Pancreas (tissue), 10 donors: ENCODE data around the gene TRRAP. TPM values are rescaled to one million over a fixed set of nuclear protein-coding genes. Genes with fewer than 3 reads are reported as not detected.

Source experiments
- ATAC-seq, 4 donors: fragments of 200-7000 bp; cut with Tn5 transposase; one replicate each; pipeline versions ENCODE4 v1.8.0 to v1.9.1; 2020; ENCODE audit warnings: mild to moderate bottlenecking in 4 of 4, moderate library complexity in 4 of 4
- DNase-seq, 6 donors: peaks; one replicate each; pipeline ENCODE4 v3.0.0-alpha.2; 2020
- FAIRE-seq: peaks from 2 replicates; lab custom pipeline; 2012; peaks lifted over from hg19 to GRCh38; lab: Jason Lieb, UNC
- H3K27ac ChIP-seq, 4 donors: fragments of 200-600 bp; sonication (generic); 1 replicate in 3 of 4; 2 replicates in 1 of 4; pipeline versions ENCODE4 v1.5.0 to v1.8.0; 2020
- H3K27me3 ChIP-seq, 4 donors: fragments of 200-600 bp; one replicate each; pipeline ENCODE4 v1.8.0; 2021
- H3K36me3 ChIP-seq, 3 donors: fragments of 200-600 bp; sonication (generic) in 1 of 3; one replicate each; pipeline versions ENCODE4 v1.5.0 to v1.8.0; 2020 to 2021
- H3K4me1 ChIP-seq, 3 donors: fragments of 200-600 bp; one replicate each; pipeline ENCODE4 v1.8.0; 2021
- H3K4me3 ChIP-seq, 4 donors: fragments of 200-600 bp; sonication (generic) in 2 of 4; one replicate each; pipeline versions ENCODE4 v1.5.0 to v1.8.0; 2020 to 2021
- H3K9me3 ChIP-seq, 4 donors: fragments of 200-600 bp; one replicate each; pipeline ENCODE4 v1.8.0; 2021
- WGBS, 2 donors: extraction: QIAGEN DNeasy Blood & Tissue Kit; methylation state at CpG; one replicate each; pipeline ENCODE4 v1.1.7; 2013; 5-methylcytosine and 5-hydroxymethylcytosine counted together
- intact Hi-C, 3 donors: fragments of 100-400 bp; cut with DNase I; formaldehyde crosslinking; loops; one replicate each; pipeline versions ENCODE4 v1.11.1 to v1.14.2; 2022
- polyA plus RNA-seq, 2 donors: library from polyadenylated mRNA; stranded (reverse); fragments of 200-250 nt; gene quantifications; one replicate each; pipeline ENCODE4 v1.2.3, GENCODE V29; 2013
- total RNA-seq, 6 donors: library from RNA; stranded (reverse); fragmentation: NEBNext Ultra II Directional in 4 of 6; extraction: Animal tissue kit (Norgen Biotek cat#: 25700) in 4 of 6; gene quantifications; one replicate each; pipeline versions ENCODE4 v1.2.1 to v1.2.4, GENCODE V29; 2021 to 2023
- TF ChIP-seq, protein P1 (sequence below), 4 donors: fragments of 200-600 bp; sonication (generic) in 3 of 4; IDR thresholded peaks; one replicate each; pipeline versions ENCODE4 v1.5.0 to v1.8.0; 2021; ENCODE audit warnings: antibody characterized with exemption in 4 of 4
- donor health status: healthy with polysubstance abuse.
- donor health status: DM: no; HTN: no; CAD: no; lungs with moderate emphysema.
- donor health status: DM: no; HTN: no; CAD: no.
- donor health status: control.
- donor health status: control.
- donor health status: Bipolar disorder and iron deficiency.
- donor health status: DM: yes; HTN: yes; CAD: no.
- donor health status: DM: no; HTN: no; CAD: no.
- donor health status: DM: no; HTN: no; CAD: no.
- donor health status: DM: yes; HTN: yes; CAD: no.

Gene TRRAP
- total and polyA plus RNA-seq, 8 donors: 10.2 to 25.1 (median 15.6) TPM

DNA sequence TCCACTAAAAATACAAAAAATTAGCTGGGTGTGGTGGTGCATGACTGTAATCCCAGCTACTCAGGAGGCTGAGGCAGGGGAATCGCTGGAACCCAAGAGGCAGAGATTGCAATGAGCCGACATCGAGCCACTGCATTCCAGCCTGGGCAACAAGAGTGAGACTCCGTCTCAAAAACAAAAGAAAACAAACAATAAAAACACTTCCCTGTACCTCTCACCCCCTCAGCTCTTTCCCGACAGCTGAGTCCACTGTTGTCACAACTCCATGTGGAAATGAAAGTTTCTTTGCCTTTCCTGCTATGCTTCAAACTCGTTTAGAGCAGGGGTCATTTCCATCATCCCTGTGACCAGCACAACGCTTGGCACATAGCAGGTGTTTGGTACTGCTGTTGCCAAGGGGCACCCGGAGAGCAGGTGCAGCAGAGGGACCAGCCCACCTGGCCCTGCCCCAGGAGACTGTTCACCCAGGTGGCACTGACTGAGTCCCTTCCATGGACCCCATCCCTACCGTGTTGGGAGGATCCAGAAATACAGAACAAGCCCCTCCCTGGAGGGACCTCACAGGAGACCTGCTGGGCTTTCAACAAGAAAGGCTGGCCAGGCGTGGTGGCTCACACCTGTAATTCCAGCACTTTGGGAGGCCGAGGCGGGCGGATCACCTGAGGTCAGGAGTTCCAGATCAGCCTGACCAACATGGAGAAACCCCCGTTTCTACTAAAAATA, 13.4 kb upstream of the TRRAP start:
- no peak overlapping the region for H3K4me3 ChIP-seq
- ATAC-seq: no peak
- H3K27me3 ChIP-seq: peaks cover 0 to 6% (median 0%) of the 10 kb centered on the region in 4 donors
- no peaks in the 10 kb centered on the region for H3K4me1 ChIP-seq
- intact Hi-C loops: no loop called here
- no peak for FAIRE-seq
- H3K36me3 ChIP-seq: no peaks in the 10 kb centered on the region
- H3K9me3 ChIP-seq: no peaks in the 10 kb centered on the region
- no peak for DNase-seq
- no peak overlapping the region for H3K27ac ChIP-seq
- 58 to 64% methylated on average over 14 of the region's 14 CpGs for WGBS, 2 donors
- TF ChIP-seq, protein P1, sequence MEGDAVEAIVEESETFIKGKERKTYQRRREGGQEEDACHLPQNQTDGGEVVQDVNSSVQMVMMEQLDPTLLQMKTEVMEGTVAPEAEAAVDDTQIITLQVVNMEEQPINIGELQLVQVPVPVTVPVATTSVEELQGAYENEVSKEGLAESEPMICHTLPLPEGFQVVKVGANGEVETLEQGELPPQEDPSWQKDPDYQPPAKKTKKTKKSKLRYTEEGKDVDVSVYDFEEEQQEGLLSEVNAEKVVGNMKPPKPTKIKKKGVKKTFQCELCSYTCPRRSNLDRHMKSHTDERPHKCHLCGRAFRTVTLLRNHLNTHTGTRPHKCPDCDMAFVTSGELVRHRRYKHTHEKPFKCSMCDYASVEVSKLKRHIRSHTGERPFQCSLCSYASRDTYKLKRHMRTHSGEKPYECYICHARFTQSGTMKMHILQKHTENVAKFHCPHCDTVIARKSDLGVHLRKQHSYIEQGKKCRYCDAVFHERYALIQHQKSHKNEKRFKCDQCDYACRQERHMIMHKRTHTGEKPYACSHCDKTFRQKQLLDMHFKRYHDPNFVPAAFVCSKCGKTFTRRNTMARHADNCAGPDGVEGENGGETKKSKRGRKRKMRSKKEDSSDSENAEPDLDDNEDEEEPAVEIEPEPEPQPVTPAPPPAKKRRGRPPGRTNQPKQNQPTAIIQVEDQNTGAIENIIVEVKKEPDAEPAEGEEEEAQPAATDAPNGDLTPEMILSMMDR (IDR thresholded peaks at IDR 0.05): no peak

- no peak for FAIRE-seq
Measured at GRCh38 chr7:98866351-98866750, 12.0 kb upstream of the TRRAP start.

GRCh38 chr7:98866765-98867164, 11.6 kb upstream of the TRRAP start:
- intact Hi-C loops: no loop called here
- ATAC-seq (no peak), DNase-seq (no peak), FAIRE-seq (no peak)
- 77 to 86% methylated on average over 7 of the region's 7 CpGs for WGBS, 2 donors
- TF ChIP-seq, protein P1 (IDR thresholded peaks at IDR 0.05): no peak
- H3K9me3 ChIP-seq: no peaks in the 10 kb centered on the region
- H3K27ac ChIP-seq: no peak overlapping the region
- H3K36me3 ChIP-seq: no peaks in the 10 kb centered on the region
- no peak overlapping the region for H3K4me3 ChIP-seq
- H3K27me3 ChIP-seq: peaks cover 0 to 14% (median 0%) of the 10 kb centered on the region in 4 donors
- H3K4me1 ChIP-seq: no peaks in the 10 kb centered on the region

More at GRCh38 chr7:98866351-98866750, 12.0 kb upstream of the TRRAP start:
- Histone ChIP-seq H3K4me1 (no peaks in the 10 kb centered on the region), H3K27me3 (peaks cover 0 to 14% (median 0%) of the 10 kb centered on the region in 4 donors), H3K4me3 (no peak overlapping the region), H3K27ac (no peak overlapping the region), H3K9me3 (no peaks in the 10 kb centered on the region), H3K36me3 (no peaks in the 10 kb centered on the region)
- 80 to 88% methylated on average over 12 of the region's 12 CpGs for WGBS, 2 donors
- DNase-seq (no peak), ATAC-seq (no peak)
- intact Hi-C loops: no loop called here
- TF ChIP-seq, protein P1 (IDR thresholded peaks at IDR 0.05): no peak

GRCh38 chr7:98868450-98868849, 9.9 kb upstream of the TRRAP start:
- WGBS, 2 donors: 63 to 89% methylated on average over 2 of the region's 2 CpGs
- DNase-seq (no peak), FAIRE-seq (no peak), ATAC-seq (no peak)
- intact Hi-C loops: no loop called here
- H3K9me3 ChIP-seq: no peaks in the 10 kb centered on the region
- H3K36me3 ChIP-seq: no peaks in the 10 kb centered on the region
- no peak overlapping the region for H3K27ac ChIP-seq
- TF ChIP-seq, protein P1 (IDR thresholded peaks at IDR 0.05): no peak
- no peak overlapping the region for H3K4me3 ChIP-seq
- no peaks in the 10 kb centered on the region for H3K4me1 ChIP-seq
- H3K27me3 ChIP-seq: peaks cover 0 to 14% (median 0%) of the 10 kb centered on the region in 4 donors

GRCh38 chr7:98869027-98869596, 9.2 kb upstream of the TRRAP start:
- Histone ChIP-seq H3K27ac (no peak overlapping the region), H3K4me3 (peak overlapping the region in 2 of 4 donors; percentile 5 to 38), H3K36me3 (no peaks in the 10 kb centered on the region), H3K27me3 (peaks cover 0 to 14% (median 0%) of the 10 kb centered on the region in 4 donors), H3K9me3 (no peaks in the 10 kb centered on the region), H3K4me1 (no peaks in the 10 kb centered on the region)
- FAIRE-seq: no peak
- ATAC-seq: peak in 1 of 4 donors; percentile 3
- WGBS, 2 donors: 16 to 18% methylated on average over 23 to 25 of the region's 25 CpGs
- intact Hi-C loops: no loop called here
- TF ChIP-seq, protein P1 (IDR thresholded peaks at IDR 0.05): no peak
- no peak for DNase-seq
